HG03196 (cell line): Measurements from ENCODE around the gene TYW1.
"Not testable (repeated sequence)": the region's sequence is repeated elsewhere in the genome, so short reads cannot be mapped to it uniquely, and the experiment has no call there.

ENCODE experiments used
- ATAC-seq: cut with Tn5 transposase; IDR thresholded peaks from one replicate; pipeline ENCODE4 v1.9.1; 2021; ENCODE audit not compliant: unreplicated experiment

Gene TYW1

DNA sequence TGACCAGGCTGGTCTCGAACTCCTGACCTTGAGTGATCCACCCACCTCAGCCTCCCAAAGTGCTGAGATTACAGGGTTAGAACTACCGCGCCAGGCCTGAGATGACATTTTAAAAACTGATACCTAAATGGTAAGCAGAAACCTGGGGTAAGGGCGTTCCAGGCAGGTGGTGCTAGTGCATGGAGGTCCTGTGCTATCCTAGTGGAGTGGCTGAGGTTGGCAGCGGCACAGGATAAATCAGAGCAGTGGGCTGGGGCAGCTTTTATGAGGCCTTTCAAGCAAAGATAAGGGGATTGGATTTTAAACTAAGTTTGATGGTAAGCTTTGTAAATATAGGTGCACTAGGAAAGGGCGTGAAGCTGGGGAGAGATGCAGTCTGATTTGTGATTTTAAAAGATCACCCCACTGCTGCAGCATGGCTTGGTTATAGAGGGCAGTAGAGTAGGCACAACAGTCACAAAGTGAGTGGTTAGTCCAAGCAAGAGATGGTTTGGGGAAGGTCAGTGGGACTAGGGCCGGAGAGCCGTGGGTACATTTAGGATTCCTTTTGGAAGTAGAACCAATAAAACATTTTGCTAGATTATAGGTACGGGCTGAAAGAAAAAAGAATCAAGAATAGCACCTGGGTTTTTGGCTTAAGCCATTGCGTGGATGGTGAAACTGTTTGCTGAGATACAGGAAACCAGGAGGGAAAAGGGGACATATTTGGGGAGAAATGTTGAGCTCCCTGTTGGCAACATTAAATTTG lies 188.5 kb downstream of the TYW1 start:
- not testable (repeated sequence) for ATAC-seq

- ATAC-seq, result peak; percentile 62
Measured at GRCh38 chr7:67185660-67186129, 189.1 kb downstream of the TYW1 start.

GRCh38 chr7:67189160-67189559 lies 192.5 kb downstream of the TYW1 start:
- ATAC-seq, result not testable (repeated sequence)

- not testable (repeated sequence) for ATAC-seq
Measured at GRCh38 chr7:67189801-67190465, 193.3 kb downstream of the TYW1 start.

GRCh38 chr7:67191002-67191720 lies 194.5 kb downstream of the TYW1 start:
- not testable (repeated sequence) for ATAC-seq

GRCh38 chr7:67192123-67192702 lies 195.6 kb downstream of the TYW1 start:
- ATAC-seq, result not testable (repeated sequence)

GRCh38 chr7:67192889-67193613 lies 196.4 kb downstream of the TYW1 start:
- not testable (repeated sequence) for ATAC-seq

DNA sequence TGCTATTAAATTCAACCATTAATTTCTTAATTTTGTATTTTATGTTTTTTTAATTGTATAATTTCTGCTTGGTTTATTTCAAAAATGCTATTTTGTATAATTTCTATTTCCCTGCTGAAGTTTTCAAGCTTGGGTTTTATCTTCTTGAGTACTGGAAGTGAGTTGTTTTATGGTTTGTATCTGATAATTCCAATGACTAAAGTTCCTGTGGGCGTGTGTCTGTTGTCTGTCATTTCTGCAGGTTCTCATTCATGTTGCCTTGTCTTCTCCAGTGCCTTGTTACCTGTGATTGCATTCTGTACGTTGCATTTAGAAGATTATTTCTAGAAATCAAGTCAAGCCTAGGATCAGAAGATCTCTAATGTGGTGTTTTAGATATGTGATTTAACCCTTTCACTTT lies 199.5 kb downstream of the TYW1 start:
- ATAC-seq, result not testable (repeated sequence)

DNA sequence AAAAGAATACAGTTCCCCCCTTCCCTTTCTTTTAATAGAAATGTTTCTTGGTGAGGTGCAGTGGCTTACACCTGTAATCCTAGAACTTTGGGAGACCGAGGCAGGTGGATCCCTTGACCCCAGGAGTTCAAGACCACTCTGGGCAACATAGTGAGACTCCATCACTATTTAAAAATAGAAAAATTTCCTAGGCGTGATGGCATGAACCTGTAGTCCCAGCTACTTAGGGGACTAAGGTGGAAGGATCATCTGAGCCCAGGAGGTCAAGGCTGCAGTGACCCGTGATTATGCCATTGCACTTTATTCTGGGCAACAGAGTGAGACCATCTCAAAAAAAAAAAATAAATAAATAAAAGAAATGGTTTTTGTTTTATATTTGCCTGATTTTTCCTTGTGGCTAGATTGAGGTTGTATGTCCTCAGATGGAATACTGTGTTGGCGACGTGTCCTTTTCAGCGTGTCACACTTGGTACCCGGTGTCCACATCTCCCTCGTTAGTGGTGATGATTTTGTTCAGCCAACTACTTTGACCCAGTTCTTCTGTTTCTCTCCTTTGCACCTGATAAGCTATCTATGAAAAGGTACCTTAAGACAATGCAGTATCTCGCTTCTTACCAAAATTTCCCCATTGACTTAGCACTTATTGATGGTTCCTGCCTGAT lies 202.4 kb downstream of the TYW1 start:
- ATAC-seq, result not testable (repeated sequence)

DNA sequence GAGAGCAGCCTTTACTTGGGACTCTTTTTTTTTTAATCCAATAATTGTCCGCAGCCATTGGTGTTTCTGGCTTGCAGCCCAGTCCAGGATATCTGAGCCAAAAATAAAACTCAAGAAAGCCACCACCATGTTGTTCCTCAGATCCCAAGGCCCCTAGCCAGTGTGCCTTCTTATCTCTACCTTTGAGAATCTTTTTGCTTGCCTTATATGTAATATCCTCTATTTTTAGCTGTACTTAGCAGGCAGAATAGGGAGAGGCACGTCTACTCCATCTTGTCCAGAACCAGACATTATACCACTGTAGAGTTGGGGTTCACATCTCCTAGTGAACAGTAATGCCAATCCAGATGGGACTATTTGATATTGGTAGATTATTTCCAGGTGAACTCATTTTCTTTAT lies 209.1 kb downstream of the TYW1 start:
- ATAC-seq, result not testable (repeated sequence)

DNA sequence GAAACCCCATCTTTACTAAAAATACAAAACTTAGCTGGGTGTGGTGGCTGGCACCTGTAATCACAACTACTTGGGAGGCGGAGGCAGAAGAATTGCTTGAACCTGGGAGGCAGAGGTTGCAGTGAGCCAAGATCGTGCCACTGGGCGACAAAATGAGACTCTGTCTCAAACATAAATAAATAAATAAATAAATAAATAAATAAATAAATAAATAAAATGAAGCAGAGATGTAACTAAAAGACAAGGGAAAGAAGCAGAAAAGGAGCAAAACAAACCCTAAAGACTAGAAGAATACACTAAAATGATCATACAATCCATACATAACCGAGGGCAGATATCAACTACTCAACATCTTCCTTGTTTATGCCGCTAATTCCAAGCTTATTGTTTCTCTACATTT lies 209.8 kb downstream of the TYW1 start:
- ATAC-seq, result no peak

DNA sequence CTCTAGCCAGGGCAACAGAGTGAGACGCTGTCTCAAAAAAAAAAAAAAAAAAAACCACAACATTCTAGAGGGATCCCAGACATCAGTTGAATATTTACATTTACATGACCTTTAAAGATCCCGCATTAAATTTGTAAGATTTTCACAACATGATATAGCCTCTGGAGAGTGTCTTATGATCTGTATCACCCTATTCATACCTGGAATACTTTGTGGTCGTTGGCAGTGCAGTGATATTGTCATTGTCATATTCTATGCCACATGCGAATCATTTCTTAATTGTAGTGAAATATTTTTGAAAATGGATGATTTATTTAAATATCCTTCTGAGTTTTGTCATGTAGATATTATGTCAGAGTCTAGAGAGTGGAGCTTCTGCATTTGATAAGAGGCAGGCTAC lies 212.0 kb downstream of the TYW1 start:
- ATAC-seq, result not testable (repeated sequence)

DNA sequence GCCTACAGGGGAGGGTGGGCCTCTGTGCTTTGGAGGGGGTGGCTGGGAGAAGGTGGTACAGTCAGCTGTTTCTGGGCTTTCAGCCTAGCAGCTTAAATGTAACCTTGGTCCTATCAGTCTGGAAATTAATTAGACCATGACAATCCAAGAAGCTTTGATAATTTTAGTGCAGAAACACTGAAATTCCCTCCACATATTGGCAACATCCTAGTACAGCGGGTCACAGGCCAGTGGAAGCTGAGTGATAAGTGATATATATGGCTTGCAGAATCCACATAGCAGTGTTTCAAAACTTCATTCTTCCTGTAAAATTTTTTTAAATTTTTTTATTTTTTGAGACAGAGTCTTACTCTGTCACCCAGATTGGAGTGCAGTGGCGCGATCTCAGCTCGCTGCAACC lies 212.6 kb downstream of the TYW1 start:
- ATAC-seq, result no peak

DNA sequence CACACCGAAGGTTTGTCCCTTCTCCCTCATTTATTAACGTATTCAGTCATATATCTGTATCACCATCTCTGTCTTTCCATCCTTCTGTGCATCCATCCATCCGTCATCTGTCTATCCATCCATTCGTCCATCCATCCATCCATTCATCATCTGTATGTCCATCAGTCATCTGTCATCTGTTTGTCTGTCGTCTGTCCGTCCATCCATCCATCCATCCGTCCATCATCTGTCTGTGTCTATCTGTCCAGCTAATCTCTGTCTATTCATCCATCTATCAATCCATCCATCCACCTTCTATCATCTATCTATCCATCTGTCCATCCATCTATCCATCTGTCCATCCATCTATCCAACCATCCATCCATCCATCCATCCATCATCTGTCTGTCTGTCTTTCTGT lies 213.9 kb downstream of the TYW1 start:
- no peak for ATAC-seq

GRCh38 chr7:67211650-67212330 lies 215.2 kb downstream of the TYW1 start:
- ATAC-seq, result not testable (repeated sequence)

DNA sequence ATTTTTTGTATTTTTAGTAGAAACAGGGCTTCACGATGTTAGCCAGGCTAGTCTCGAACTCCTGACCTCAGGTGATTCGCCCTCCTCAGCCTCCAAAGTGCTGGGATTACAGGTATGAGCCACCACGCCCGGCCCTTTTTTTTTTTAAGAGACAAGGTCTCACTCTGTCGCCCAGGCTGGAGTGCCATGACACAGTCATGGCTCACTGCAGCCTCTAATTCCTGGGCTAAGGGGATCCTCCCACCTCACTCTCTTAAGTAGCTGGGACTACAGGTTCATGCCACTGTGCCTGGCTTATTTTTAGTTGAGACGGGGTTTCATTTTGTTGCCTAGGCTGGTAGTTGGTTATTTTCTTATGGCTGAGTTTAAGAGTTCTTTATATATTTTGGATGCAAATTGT lies 216.4 kb downstream of the TYW1 start:
- ATAC-seq, result not testable (repeated sequence)

GRCh38 chr7:67223551-67223950 lies 226.9 kb downstream of the TYW1 start:
- ATAC-seq, result not testable (repeated sequence)

DNA sequence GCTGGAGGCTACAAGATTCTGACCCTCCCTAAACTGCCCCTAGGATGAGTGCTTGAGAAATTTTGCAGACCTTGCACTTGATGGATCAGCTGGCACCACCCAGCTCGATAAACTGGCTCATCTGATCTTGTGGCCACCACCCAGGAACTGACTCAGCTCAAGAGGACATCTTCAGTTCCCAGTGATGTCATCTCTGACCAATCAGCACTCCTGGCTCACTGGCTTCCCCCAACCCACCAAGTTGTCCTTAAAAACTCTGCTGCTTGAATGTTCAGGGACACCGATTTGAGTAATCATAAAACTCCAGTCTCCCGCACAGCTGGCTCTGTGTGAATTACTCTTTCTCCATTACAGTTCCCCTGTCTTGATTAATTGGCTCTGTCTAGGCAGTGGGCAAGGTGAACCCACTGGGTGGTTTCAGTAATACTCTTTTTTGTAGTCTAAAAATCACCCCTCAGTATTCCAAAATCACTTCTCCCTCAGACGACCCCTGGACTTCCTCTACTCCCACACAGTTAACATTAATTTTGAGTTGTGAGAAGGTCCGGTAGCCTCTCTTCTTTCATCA lies 229.8 kb downstream of the TYW1 start:
- ATAC-seq, result not testable (repeated sequence)

DNA sequence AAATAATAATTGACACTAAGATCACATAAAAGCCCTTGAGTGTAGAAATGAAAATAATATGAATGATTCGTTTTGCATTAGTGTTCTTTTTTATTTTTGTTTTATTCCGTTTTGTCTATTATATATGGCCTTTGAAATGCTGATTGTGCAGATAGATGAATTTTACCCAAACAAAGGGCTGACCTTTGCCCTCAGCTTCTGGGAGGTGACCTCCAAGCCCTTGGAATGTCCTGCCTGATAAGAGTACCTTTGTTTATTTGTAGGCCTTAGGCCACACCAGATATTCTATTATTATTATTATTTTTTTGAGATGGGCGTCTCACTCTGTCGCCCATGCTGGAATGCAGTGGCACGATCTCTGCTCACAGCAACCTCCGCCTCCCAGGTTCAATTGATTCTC lies 230.3 kb downstream of the TYW1 start:
- not testable (repeated sequence) for ATAC-seq
